Vagina (tissue), 2 donors: ENCODE data around the gene ZBTB25.

ENCODE experiments used
- CTCF ChIP-seq, 3 experiments: fragments of 450-650 bp in 2 of 3; fragments of 200-600 bp in 1 of 3; sonication (generic) in 1 of 3; IDR thresholded peaks; one replicate each; pipeline ENCODE4 v1.5.1; 2017 to 2019; ENCODE audit warnings: antibody characterized with exemption in 3 of 3, mild to moderate bottlenecking in 2 of 3, moderate library complexity in 2 of 3
- POLR2A ChIP-seq, 2 donors: fragments of 450-650 bp; IDR thresholded peaks; one replicate each; pipeline ENCODE4 v1.6.1; 2017; ENCODE audit warnings: antibody characterized with exemption in 2 of 2, mild to moderate bottlenecking in 2 of 2, moderate library complexity in 2 of 2

- no peak for TF ChIP-seq CTCF (IDR thresholded peaks at IDR 0.05)
- no peak for TF ChIP-seq POLR2A (IDR thresholded peaks at IDR 0.05)
Observed at GRCh38 chr14:64442300-64442988, 61.2 kb downstream of the ZBTB25 start.
